ENCODE measurements around the gene STRBP.

The STRBP gene

DNA sequence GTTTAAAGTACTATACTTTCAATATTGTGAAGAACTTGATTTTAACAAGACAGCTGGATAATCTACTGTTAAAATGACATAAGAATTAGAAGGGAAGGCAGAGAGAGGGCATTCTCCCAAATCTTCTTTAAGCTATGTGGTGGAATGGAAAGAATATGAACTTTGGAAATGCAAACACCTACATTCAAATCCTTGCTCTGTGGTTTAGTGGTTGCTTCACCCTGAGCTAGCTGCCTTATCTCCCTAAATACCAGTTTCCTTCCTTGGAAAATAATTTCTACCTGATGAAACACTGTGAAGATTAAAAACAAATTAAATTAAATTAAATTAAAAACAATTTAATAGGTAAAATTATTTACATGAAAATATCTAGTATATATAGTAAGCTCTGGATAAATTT, 136.4 kb downstream of the STRBP start:
- POLR2A ChIA-PET: no interaction called here

DNA sequence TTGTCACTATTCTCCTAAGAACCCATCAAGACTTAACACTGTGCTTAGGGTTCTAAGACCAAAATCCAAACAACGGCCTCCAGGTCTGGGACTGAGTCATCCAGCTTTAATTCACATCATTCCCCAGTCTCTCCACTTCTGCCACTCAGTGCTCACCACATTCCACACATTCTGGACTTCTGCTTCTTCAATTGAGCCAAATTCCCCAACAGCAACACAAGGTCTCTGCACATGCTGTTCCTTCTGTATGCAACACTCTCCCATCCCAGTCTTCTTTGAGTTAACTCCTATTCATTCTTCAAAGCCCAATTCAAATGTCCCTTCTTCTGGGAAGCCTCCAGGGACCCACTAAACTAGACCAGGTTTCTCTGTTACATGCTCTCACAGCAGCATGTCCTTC, 137.1 kb downstream of the STRBP start:
- CTCF ChIA-PET: no interaction called here
- no peak for DNase-seq (ENCODE audit: extremely low spot score)
- TF ChIP-seq CTBP1 (IDR thresholded peaks at IDR 0.05; ENCODE audit: borderline replicate concordance): no peak
- TF ChIP-seq ARNT (IDR thresholded peaks at IDR 0.05): no peak
- TF ChIP-seq ZNF384 (IDR thresholded peaks at IDR 0.05): no peak
- no peak for TF ChIP-seq ELF4 (IDR thresholded peaks at IDR 0.05)
- TF ChIP-seq BHLHE40 (IDR thresholded peaks at IDR 0.05; ENCODE audit: borderline replicate concordance): no peak
- no peak for TF ChIP-seq PKNOX1 (IDR thresholded peaks at IDR 0.05)
- no peak for TF ChIP-seq TARDBP (IDR thresholded peaks at IDR 0.05)
- TF ChIP-seq HDGF (IDR thresholded peaks at IDR 0.05; ENCODE audit: borderline replicate concordance): no peak
- TF ChIP-seq FOXM1 (IDR thresholded peaks at IDR 0.05; ENCODE audit: borderline replicate concordance): no peak
- no peak for TF ChIP-seq FOXK2 (IDR thresholded peaks at IDR 0.05)
- no peak for TF ChIP-seq SP1 (IDR thresholded peaks at IDR 0.05)
- TF ChIP-seq FOXA1 (IDR thresholded peaks at IDR 0.05): no peak
- TF ChIP-seq SUZ12 (IDR thresholded peaks at IDR 0.05): no peak
- POLR2A ChIA-PET: no interaction called here

More for the DNA sequence above, 136.4 kb downstream of the STRBP start:
- DNase-seq (ENCODE audit: extremely low spot score): no peak
- TF ChIP-seq CTBP1 (IDR thresholded peaks at IDR 0.05; ENCODE audit: borderline replicate concordance) (no peak), L3MBTL2 (conservative IDR thresholded peaks at IDR 0.05) (no peak), NFRKB (IDR thresholded peaks at IDR 0.05) (no peak), HDGF (IDR thresholded peaks at IDR 0.05; ENCODE audit: borderline replicate concordance) (no peak), ZNF384 (IDR thresholded peaks at IDR 0.05) (no peak), SUZ12 (IDR thresholded peaks at IDR 0.05) (no peak), FOXM1 (IDR thresholded peaks at IDR 0.05; ENCODE audit: borderline replicate concordance) (no peak), LEF1 (IDR thresholded peaks at IDR 0.05; ENCODE audit: borderline replicate concordance) (no peak), BHLHE40 (IDR thresholded peaks at IDR 0.05; ENCODE audit: borderline replicate concordance) (no peak), ARNT (IDR thresholded peaks at IDR 0.05) (no peak), ELF4 (IDR thresholded peaks at IDR 0.05) (no peak), PKNOX1 (IDR thresholded peaks at IDR 0.05) (no peak), FOXK2 (IDR thresholded peaks at IDR 0.05) (no peak), SP1 (IDR thresholded peaks at IDR 0.05) (no peak), TARDBP (IDR thresholded peaks at IDR 0.05) (no peak), FOXA1 (IDR thresholded peaks at IDR 0.05) (no peak)
- CTCF ChIA-PET: no interaction called here

DNA sequence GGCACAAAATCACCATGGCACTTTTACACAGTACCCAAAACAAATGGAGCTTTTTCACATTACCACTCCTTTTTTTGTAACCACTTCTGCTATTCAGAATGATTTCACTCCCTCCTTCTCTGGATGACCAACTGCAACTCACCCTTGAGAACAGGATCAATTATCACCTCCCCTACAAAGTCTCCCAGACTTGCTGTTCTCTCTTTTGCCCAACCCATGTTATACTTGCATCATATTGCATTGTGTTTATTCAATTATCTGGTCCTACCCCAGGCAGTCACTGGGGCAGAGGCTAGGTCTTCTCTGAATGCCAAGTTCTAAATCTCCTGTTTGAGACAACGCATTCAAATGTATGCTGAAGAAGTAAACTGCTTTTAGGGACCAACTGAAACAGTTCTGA, 139.0 kb downstream of the STRBP start:
- DNase-seq (ENCODE audit: extremely low spot score): no peak
- ChIA-PET CTCF (no interaction called here), POLR2A (no interaction called here)

GRCh38 chr9:123128591-123128990, 139.8 kb downstream of the STRBP start:
- CTCF ChIA-PET: no interaction called here
- POLR2A ChIA-PET: no interaction called here
- no peak for DNase-seq (ENCODE audit: extremely low spot score)
- TF ChIP-seq FOXA1 (IDR thresholded peaks at IDR 0.05) (no peak), PKNOX1 (IDR thresholded peaks at IDR 0.05) (no peak), SUZ12 (IDR thresholded peaks at IDR 0.05) (no peak), TARDBP (IDR thresholded peaks at IDR 0.05) (no peak), FOXM1 (IDR thresholded peaks at IDR 0.05; ENCODE audit: borderline replicate concordance) (no peak), ELF4 (IDR thresholded peaks at IDR 0.05) (no peak), FOXK2 (IDR thresholded peaks at IDR 0.05) (no peak), LEF1 (IDR thresholded peaks at IDR 0.05; ENCODE audit: borderline replicate concordance) (no peak), L3MBTL2 (conservative IDR thresholded peaks at IDR 0.05) (no peak)

More for the DNA sequence above, 139.0 kb downstream of the STRBP start:
- TF ChIP-seq ARNT (IDR thresholded peaks at IDR 0.05) (no peak), SP1 (IDR thresholded peaks at IDR 0.05) (no peak), NFRKB (IDR thresholded peaks at IDR 0.05) (no peak)

DNA sequence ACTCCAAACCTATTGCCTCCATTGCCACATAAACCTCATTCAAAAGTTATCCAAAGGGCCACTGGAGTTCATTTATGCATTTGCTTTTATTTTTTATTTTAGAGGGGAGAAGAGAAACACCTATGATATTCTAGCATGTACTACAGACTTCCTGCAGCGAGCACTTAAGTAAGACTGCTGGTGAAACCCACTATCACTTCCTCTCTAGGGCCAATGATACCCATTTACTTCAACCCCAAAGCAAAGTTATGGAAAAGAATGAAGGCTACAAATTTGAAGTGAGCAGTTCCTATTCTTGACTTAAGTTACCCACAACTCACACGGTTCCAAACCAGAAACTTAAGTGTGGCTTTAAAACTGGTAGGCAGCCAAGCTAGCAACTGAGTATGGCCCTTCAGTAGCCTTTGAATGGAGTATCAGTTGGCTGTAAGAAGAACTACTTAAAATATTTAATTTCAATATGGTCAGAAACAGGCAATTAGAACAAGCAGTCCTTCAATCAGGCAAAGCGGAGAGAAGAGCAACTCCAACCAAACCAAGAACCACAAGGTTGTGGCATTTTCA, 140.8 kb downstream of the STRBP start:
- DNase-seq (ENCODE audit: extremely low spot score): no peak
- TF ChIP-seq HDGF (IDR thresholded peaks at IDR 0.05; ENCODE audit: borderline replicate concordance) (no peak), FOXK2 (IDR thresholded peaks at IDR 0.05) (no peak), TARDBP (IDR thresholded peaks at IDR 0.05) (no peak), NFRKB (IDR thresholded peaks at IDR 0.05) (no peak), SP1 (IDR thresholded peaks at IDR 0.05) (no peak), LEF1 (IDR thresholded peaks at IDR 0.05; ENCODE audit: borderline replicate concordance) (no peak), SUZ12 (IDR thresholded peaks at IDR 0.05) (no peak), ARNT (IDR thresholded peaks at IDR 0.05) (no peak), ELF4 (IDR thresholded peaks at IDR 0.05) (no peak), CTBP1 (IDR thresholded peaks at IDR 0.05; ENCODE audit: borderline replicate concordance) (no peak), PKNOX1 (IDR thresholded peaks at IDR 0.05) (no peak), FOXM1 (IDR thresholded peaks at IDR 0.05; ENCODE audit: borderline replicate concordance) (no peak)
- POLR2A ChIA-PET: no interaction called here
- CTCF ChIA-PET: interaction anchor here (0.6 to 1.1 kb wide), 2 partner anchors 222 to 1035 kb away, joined by 3 to 4 read pairs; no protein-coding TSS in a partner anchor

DNA sequence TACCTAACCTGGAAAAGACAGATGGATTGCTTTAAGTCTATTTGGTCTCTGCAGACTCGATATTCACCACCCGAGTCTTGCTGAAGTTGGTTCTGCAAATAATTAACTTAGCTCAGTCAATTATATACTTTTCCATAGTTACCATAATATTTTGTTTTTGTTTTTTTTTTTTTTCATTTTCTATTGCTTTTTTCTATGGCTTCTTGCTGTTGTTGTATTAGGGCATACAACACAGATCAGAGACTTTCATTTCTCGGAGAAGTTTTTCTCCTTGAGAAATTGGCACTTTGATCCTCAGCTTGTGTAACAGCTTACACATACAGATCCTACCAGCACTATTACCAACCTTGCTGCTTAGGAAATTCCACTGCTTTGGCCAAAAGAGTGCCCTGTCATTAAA, 146.9 kb downstream of the STRBP start:
- POLR2A ChIA-PET: no interaction called here
- CTCF ChIA-PET: interaction anchor here (0.6 kb wide), 2 partner anchors 40 to 669 kb away, joined by 3 to 5 read pairs; no protein-coding TSS in a partner anchor
- no peak for DNase-seq (ENCODE audit: extremely low spot score)
- TF ChIP-seq ARNT (IDR thresholded peaks at IDR 0.05) (no peak), CTBP1 (IDR thresholded peaks at IDR 0.05; ENCODE audit: borderline replicate concordance) (no peak), ELF4 (IDR thresholded peaks at IDR 0.05) (no peak), FOXK2 (IDR thresholded peaks at IDR 0.05) (no peak), HDGF (IDR thresholded peaks at IDR 0.05; ENCODE audit: borderline replicate concordance) (no peak), SP1 (IDR thresholded peaks at IDR 0.05) (no peak), L3MBTL2 (conservative IDR thresholded peaks at IDR 0.05) (no peak), SUZ12 (IDR thresholded peaks at IDR 0.05) (no peak), LEF1 (IDR thresholded peaks at IDR 0.05; ENCODE audit: borderline replicate concordance) (no peak), FOXM1 (IDR thresholded peaks at IDR 0.05; ENCODE audit: borderline replicate concordance) (no peak), PKNOX1 (IDR thresholded peaks at IDR 0.05) (no peak), ZNF384 (IDR thresholded peaks at IDR 0.05) (no peak), TARDBP (IDR thresholded peaks at IDR 0.05) (no peak), FOXA1 (IDR thresholded peaks at IDR 0.05) (no peak), NFRKB (IDR thresholded peaks at IDR 0.05) (no peak), BHLHE40 (IDR thresholded peaks at IDR 0.05; ENCODE audit: borderline replicate concordance) (no peak)

Data from HEK293T (cell line).